NT2/D1 (cell line): ENCODE data around the gene LTBP4.

ENCODE experiments used
- DNase-seq: peaks from one replicate; pipeline ENCODE4 v3.0.0-alpha.2; 2011; ENCODE audit warnings: low read depth, low spot score
- H3K27me3 ChIP-seq: 2 replicates; pipeline ENCODE4 v1.6.0; 2011; ENCODE audit warnings: mild to moderate bottlenecking; ENCODE audit not compliant: insufficient read length, insufficient read depth
- H3K36me3 ChIP-seq: 2 replicates; pipeline ENCODE4 v1.6.1; 2011; ENCODE audit warnings: mild to moderate bottlenecking, low read length, mixed read lengths; ENCODE audit not compliant: insufficient read depth, insufficient read length
- H3K4me1 ChIP-seq: 2 replicates; pipeline ENCODE4 v1.5.1; 2011; ENCODE audit not compliant: insufficient read depth, insufficient read length
- H3K4me3 ChIP-seq: 2 replicates; pipeline ENCODE4 v1.5.1; 2011; ENCODE audit warnings: low read depth; ENCODE audit not compliant: insufficient read length
- H3K9ac ChIP-seq: 2 replicates; pipeline ENCODE4 v1.6.0; 2011; ENCODE audit warnings: low read depth; ENCODE audit not compliant: insufficient read length
- H3K9me3 ChIP-seq: 2 replicates; pipeline ENCODE4 v1.5.1; 2011; ENCODE audit warnings: mild to moderate bottlenecking, low read length; ENCODE audit not compliant: insufficient read depth
- SUZ12 ChIP-seq: IDR thresholded peaks from 2 replicates; pipeline ENCODE4 v1.6.1; 2011; ENCODE audit not compliant: insufficient read length, insufficient read depth; ENCODE audit errors: extremely low read depth
- YY1 ChIP-seq: IDR thresholded peaks from 2 replicates; pipeline ENCODE4 v1.6.1; 2011; ENCODE audit not compliant: insufficient read length, insufficient read depth
- ZNF274 ChIP-seq: IDR thresholded peaks from 2 replicates; pipeline ENCODE4 v1.6.1; 2011; ENCODE audit warnings: mild to moderate bottlenecking, low read depth, low read length

LTBP4 gene

DNA sequence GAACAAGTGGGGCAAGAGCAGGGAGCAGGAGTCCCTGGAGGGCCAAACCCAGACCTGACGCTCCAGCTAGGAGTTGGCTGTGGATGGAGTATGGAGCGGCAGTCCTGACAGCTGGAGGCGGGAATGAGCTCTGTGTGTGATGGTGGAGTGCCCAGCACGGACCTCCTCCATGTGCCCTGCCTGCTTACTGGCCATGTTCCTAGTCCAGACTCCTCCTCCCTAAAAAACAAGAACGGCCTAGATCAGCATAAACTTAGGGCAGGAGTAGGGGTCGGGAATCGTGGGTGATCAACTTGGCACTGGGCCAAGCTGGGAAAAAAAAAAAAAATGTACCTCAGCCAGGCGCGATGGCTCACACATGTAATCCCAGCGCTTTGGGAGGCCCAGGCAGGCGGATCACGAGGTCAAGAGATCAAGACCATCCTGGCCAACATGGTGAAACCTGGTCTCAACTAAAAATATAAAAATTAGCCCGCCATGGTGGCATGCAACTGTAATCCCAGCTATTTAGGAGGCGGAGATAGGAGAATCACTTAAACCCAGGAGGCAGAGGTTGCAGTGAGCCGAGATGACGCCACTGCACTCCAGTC lies 29.5 kb downstream of the LTBP4 start:
- peaks cover 28% of the 10 kb centered on the region for H3K36me3 ChIP-seq
- H3K27me3 ChIP-seq: peaks cover 14% of the 10 kb centered on the region
- peaks cover 2% of the 10 kb centered on the region for H3K4me1 ChIP-seq
- TF ChIP-seq ZNF274 (no peak), YY1 (no peak), SUZ12 (no peak)
- H3K9me3 ChIP-seq: no peaks in the 10 kb centered on the region
- no peak for DNase-seq
- H3K9ac ChIP-seq: no peak overlapping the region
- H3K4me3 ChIP-seq: no peak overlapping the region

DNA sequence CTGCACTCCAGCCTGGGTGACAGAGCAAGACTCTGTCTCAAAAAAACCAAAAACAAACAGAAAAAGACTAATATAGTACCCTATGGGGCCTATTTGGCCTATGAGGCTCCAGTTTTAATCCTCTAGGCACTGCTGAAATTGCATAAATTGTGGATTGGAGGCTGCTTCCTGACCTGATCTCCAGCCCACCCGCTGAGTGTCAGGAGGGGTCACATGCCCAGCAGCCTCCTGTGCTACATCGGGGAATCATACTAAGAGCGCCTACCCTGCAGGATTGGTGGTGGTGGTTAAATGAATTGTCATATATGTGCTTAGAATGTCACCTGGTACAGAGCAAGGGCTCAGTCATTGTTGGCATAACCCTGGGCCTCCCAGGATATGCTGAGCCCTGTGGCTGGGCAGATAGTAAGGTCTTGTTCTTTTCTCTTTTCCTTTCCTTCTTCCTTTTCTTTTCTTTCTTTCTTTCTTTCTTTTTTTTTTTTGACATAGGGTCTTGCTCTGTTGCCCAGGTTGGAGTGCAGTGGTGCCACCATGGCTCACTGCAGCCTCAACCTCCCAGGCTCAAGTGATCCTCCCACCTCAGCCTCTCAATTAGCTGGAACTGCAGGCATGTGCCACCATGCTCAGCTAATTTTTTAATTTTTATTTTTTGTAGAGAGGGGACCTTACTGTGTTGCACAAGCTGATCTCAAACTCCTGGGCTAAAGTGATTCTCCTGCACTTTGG lies 31.3 kb downstream of the LTBP4 start:
- no peak for TF ChIP-seq SUZ12
- TF ChIP-seq ZNF274: no peak
- no peak for TF ChIP-seq YY1
- no peak for DNase-seq
- Histone ChIP-seq H3K4me1 (peaks cover 2% of the 10 kb centered on the region), H3K9me3 (no peaks in the 10 kb centered on the region), H3K27me3 (peaks cover 21% of the 10 kb centered on the region), H3K4me3 (no peak overlapping the region), H3K9ac (no peak overlapping the region), H3K36me3 (peaks cover 13% of the 10 kb centered on the region)

DNA sequence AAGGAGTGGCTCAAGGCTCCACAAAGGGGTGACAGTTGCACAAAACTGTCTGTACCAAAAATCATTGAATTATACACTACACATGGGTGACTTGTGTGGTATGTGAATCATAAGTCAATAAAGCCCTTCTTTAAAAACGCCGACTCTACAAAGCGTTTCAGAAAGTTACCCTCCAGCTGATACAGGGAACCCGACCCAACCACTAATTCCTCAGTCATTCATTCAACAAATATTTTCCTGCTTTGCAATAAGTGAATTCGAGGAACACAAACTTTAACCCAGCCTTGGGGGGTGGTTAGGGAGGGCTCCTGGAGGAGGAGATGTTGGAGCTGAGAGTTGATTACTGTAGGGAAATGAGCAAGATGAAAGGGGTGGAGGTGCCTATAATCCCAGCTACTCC lies 32.0 kb downstream of the LTBP4 start:
- Histone ChIP-seq H3K36me3 (peaks cover 8% of the 10 kb centered on the region), H3K9me3 (no peaks in the 10 kb centered on the region), H3K4me1 (peaks cover 2% of the 10 kb centered on the region), H3K9ac (no peak overlapping the region), H3K4me3 (no peak overlapping the region), H3K27me3 (peaks cover 21% of the 10 kb centered on the region)
- DNase-seq: no peak
- TF ChIP-seq ZNF274 (no peak), YY1 (no peak), SUZ12 (no peak)

DNA sequence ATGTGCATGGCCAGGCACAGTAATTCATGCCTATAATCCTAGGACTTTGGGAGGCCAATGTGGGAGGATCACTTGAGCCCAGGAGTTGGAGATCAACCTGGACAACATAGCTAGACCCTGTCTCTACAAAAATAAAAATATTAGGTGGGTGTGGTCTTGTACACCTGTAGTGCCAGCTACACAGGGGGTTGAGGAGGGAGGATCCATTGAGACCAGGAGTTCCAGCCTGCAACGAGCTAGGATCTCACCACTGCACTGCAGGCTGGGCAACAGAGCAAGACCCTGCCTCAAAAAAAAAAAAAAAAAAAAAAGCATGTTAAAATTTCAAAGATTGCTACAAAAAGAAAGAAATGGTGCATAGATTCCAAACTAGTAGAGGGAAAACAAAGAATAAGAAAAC lies 37.2 kb downstream of the LTBP4 start:
- H3K4me1 ChIP-seq: peaks cover 3% of the 10 kb centered on the region
- no peak overlapping the region for H3K4me3 ChIP-seq
- TF ChIP-seq ZNF274 (no peak), YY1 (no peak), SUZ12 (no peak)
- no peak overlapping the region for H3K9ac ChIP-seq
- no peaks in the 10 kb centered on the region for H3K36me3 ChIP-seq
- H3K9me3 ChIP-seq: no peaks in the 10 kb centered on the region
- no peak for DNase-seq
- H3K27me3 ChIP-seq: peaks cover 21% of the 10 kb centered on the region

DNA sequence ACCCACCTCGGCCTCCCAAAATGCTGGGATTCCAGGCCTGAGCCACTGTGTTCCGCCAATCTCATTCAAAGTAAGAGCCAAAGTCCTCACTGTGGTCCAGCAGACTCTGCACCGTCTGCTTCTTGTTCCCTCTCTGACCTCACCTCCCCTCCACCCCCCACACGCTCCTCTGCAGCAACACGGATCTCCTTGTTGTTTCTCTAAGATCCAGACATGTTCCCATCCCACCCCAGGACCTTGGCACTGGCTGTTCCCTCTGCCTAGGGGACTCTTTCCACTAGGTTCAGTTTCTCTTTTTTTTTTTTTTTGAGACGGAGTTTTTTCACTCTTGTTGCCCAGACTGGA lies 38.4 kb downstream of the LTBP4 start:
- peaks cover 15% of the 10 kb centered on the region for H3K27me3 ChIP-seq
- no peaks in the 10 kb centered on the region for H3K9me3 ChIP-seq
- TF ChIP-seq SUZ12: no peak
- TF ChIP-seq ZNF274: no peak
- TF ChIP-seq YY1: no peak
- DNase-seq: no peak
- peaks cover 3% of the 10 kb centered on the region for H3K4me1 ChIP-seq
- no peak overlapping the region for H3K4me3 ChIP-seq
- H3K9ac ChIP-seq: no peak overlapping the region
- H3K36me3 ChIP-seq: no peaks in the 10 kb centered on the region

DNA sequence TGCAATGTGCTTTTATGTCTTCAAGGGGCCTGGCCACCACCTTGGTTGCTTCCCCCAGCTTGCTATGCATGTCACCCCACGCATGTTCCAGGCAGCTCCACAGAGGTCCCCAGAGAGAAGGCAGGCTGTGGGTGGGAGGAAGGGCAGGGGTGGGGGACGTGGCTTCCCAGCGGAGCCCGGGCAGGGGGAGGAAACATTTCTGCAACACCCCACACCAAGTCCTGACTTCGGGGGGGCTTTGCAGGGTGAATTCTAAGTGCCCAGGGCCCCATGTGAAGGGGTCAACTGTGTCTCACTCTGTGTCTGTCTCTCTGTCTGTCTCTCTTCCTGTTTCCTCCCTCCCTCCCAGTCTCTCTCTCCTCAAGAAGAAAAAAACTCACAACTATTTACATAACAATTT lies 39.6 kb downstream of the LTBP4 start:
- TF ChIP-seq YY1: no peak
- TF ChIP-seq ZNF274: no peak
- TF ChIP-seq SUZ12: no peak
- peaks cover 6% of the 10 kb centered on the region for H3K27me3 ChIP-seq
- no peaks in the 10 kb centered on the region for H3K9me3 ChIP-seq
- no peak overlapping the region for H3K4me3 ChIP-seq
- peaks cover 3% of the 10 kb centered on the region for H3K4me1 ChIP-seq
- no peak overlapping the region for H3K9ac ChIP-seq
- H3K36me3 ChIP-seq: no peaks in the 10 kb centered on the region
- no peak for DNase-seq

DNA sequence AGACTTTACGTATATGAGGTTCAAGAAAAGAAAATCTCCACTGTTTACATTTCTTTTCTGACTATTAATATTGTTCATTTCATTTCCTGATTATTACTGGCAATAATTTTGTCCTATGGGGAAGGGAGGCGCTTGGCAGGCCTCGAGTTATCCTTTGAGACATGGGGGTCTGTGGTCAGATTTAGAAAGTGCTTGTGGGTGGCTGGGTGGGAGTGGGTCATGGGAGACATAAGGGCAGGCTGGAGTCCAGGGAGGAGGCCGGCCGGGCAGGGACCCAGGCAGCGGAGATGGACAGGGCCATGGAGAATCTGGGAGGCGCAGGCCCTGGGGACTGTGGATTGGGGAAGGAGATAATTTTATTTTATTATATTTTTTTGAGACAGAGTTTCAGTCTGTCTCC lies 40.1 kb downstream of the LTBP4 start:
- no peaks in the 10 kb centered on the region for H3K36me3 ChIP-seq
- no peak overlapping the region for H3K9ac ChIP-seq
- H3K27me3 ChIP-seq: peaks cover 2% of the 10 kb centered on the region
- no peak overlapping the region for H3K4me3 ChIP-seq
- DNase-seq: no peak
- no peaks in the 10 kb centered on the region for H3K9me3 ChIP-seq
- H3K4me1 ChIP-seq: peaks cover 3% of the 10 kb centered on the region
- TF ChIP-seq ZNF274: no peak
- TF ChIP-seq SUZ12: no peak
- TF ChIP-seq YY1: no peak
